ENCODE measurements around the gene TCEAL3. TPM values are rescaled to one million over a fixed set of nuclear protein-coding genes. Genes with fewer than 3 reads are reported as not detected.

TCEAL3 gene
- total and polyA plus RNA-seq, 10 of the 15 experiments (the other 5 are each of a cell fraction or from before 2014, with no cell fraction given) = 0.98 to 19.0 (median 11.7) TPM

GRCh38 chrX:103613362-103613890, 5.7 kb downstream of the TCEAL3 start:
- Histone ChIP-seq H4K20me1 (ENCODE audit: control insufficient read depth, insufficient read depth) (no peaks in the 10 kb centered on the region), H2AFZ (ENCODE audit: control insufficient read depth, low read depth, low read length) (no peak overlapping the region), H3K9me3 (replicated peaks; ENCODE audit: control insufficient read depth, insufficient read depth, low read length) (no peaks in the 10 kb centered on the region), H3K79me2 (ENCODE audit: control insufficient read depth, insufficient read depth, low read length) (no peaks in the 10 kb centered on the region), H3K27me3 (replicated peaks in 1 of 2; ENCODE audit: control insufficient read depth in 2 of 2, insufficient read depth in 2 of 2, low read length in 1 of 2) (no peaks in the 10 kb centered on the region), H3K4me1 (ENCODE audit: control insufficient read depth, insufficient read depth, low read length) (no peaks in the 10 kb centered on the region), H3K36me3 (ENCODE audit: control insufficient read depth in 2 of 2, insufficient read depth in 2 of 2, low read length in 1 of 2) (no peaks in the 10 kb centered on the region), H3K4me3 (no peak overlapping the region), H3K4me2 (ENCODE audit: control insufficient read depth, insufficient read depth) (no peak overlapping the region), H3K9ac (ENCODE audit: control insufficient read depth, insufficient read depth, low read length) (no peak overlapping the region), H3K27ac (ENCODE audit: control insufficient read depth, insufficient read depth) (no peak overlapping the region)
- RAD21 ChIA-PET (ENCODE audit: unreplicated experiment) = no interaction called here
- in situ Hi-C loops (cut with MboI) = no loop called here
- no TSS peak for BruUV-seq (replicated peaks)
- POLR2A ChIA-PET = no interaction called here
- no peak for TF ChIP-seq NR2C1 (IDR thresholded peaks at IDR 0.05)
- TF ChIP-seq ESRRA (IDR thresholded peaks at IDR 0.05; ENCODE audit: low read length) = no peak
- TF ChIP-seq E2F8 (IDR thresholded peaks at IDR 0.05; ENCODE audit: low read depth, partially characterized antibody) = no peak
- TF ChIP-seq CBX5 (IDR thresholded peaks at IDR 0.05; ENCODE audit: low read depth) = no peak
- no peak for TF ChIP-seq KDM1A (IDR thresholded peaks at IDR 0.05; ENCODE audit: borderline replicate concordance)
- no peak for TF ChIP-seq MEF2A (IDR thresholded peaks at IDR 0.05; ENCODE audit: insufficient read depth, low read depth, low read length)
- TF ChIP-seq ZBTB40 (IDR thresholded peaks at IDR 0.05; ENCODE audit: borderline replicate concordance) = no peak
- TF ChIP-seq RAD21 (IDR thresholded peaks at IDR 0.05; ENCODE audit: insufficient read depth, low read depth, low read length) = no peak
- no peak for TF ChIP-seq HDAC6 (IDR thresholded peaks at IDR 0.05; ENCODE audit: unreplicated experiment)
- TF ChIP-seq ATF7 (IDR thresholded peaks at IDR 0.05; ENCODE audit: low read depth) = no peak
- no peak for TF ChIP-seq CBFB (IDR thresholded peaks at IDR 0.05; ENCODE audit: low read depth)
- no peak for TF ChIP-seq ATF3 (IDR thresholded peaks at IDR 0.05; ENCODE audit: borderline replicate concordance, extremely low read depth, low read depth, low read length)
- TF ChIP-seq SIN3A (IDR thresholded peaks at IDR 0.05; ENCODE audit: low read depth, low read length) = no peak
- TF ChIP-seq PKNOX1 (IDR thresholded peaks at IDR 0.05) = no peak
- TF ChIP-seq FOS (IDR thresholded peaks at IDR 0.05; ENCODE audit: borderline replicate concordance, extremely low read depth, insufficient read length) = no peak
- ATAC-seq (no peak), FAIRE-seq (no peak), DNase-seq (ENCODE audit: low read depth, low spot score) (no peak)
- SMC1A ChIA-PET (ENCODE audit: uncharacterized antibody, unreplicated experiment) = no interaction called here
- 0% methylated on average over 1 of the region's 1 CpG for WGBS (ENCODE audit: insufficient coverage, insufficient replicate concordance, low lambda C conversion rate, missing lambda C conversion rate)
- CTCF ChIA-PET = no interaction called here
- intact Hi-C loops (cut with micrococcal nuclease; ENCODE audit: unreplicated experiment) = no loop called here

Measured in GM12878 (cell line).